OCI-LY7 (cell line): ENCODE measurements around the gene LGR6. TPM values are rescaled to one million over a fixed set of nuclear protein-coding genes. Genes with fewer than 3 reads are reported as not detected.

Experiments used
- BruUV-seq: library from RNA; stranded (reverse); fragments of 400-500 nt; replicated peaks from 2 replicates; lab custom pipeline; 2021; lab: Mats Ljungman, UMichigan
- CTCF ChIA-PET: fragments of 300-600 bp; sonication (Branson Sonifier 250); formaldehyde crosslinking; loops from one replicate; lab custom pipeline; 2022; ENCODE audit warnings: antibody characterized with exemption; ENCODE audit not compliant: unreplicated experiment; lab: Charles Lee
- POLR2A ChIA-PET: fragments of 300-600 bp; sonication (Branson Sonifier 250); formaldehyde crosslinking; loops from one replicate; lab custom pipeline; 2022; ENCODE audit warnings: antibody characterized with exemption; lab: Charles Lee
- DNase-seq: peaks from one replicate; pipeline ENCODE4 v3.0.0-alpha.2; 2015; ENCODE audit warnings: low spot score
- H2AFZ ChIP-seq: fragments of 200-600 bp; sonication (generic), shearing (Covaris generic); 2 replicates; pipeline ENCODE4 v1.6.1; 2014; ENCODE audit warnings: mild to moderate bottlenecking, antibody characterized with exemption, low read length, moderate library complexity
- H3K27ac ChIP-seq: fragments of 200-600 bp; sonication (generic); 2 replicates; pipeline ENCODE4 v1.5.1; 2014; ENCODE audit warnings: mixed run types, low read depth, mild to moderate bottlenecking, moderate library complexity, low read length, inconsistent platforms; ENCODE audit not compliant: poor library complexity, severe bottlenecking
- H3K36me3 ChIP-seq: fragments of 200-600 bp; sonication (generic); 2 replicates; pipeline ENCODE4 v1.6.1; 2014; ENCODE audit warnings: mild to moderate bottlenecking, antibody characterized with exemption, low read length, moderate library complexity, mixed read lengths; ENCODE audit not compliant: insufficient read depth
- H3K4me1 ChIP-seq: fragments of 200-600 bp; sonication (generic); 2 replicates; pipeline ENCODE4 v1.5.1; 2014; ENCODE audit warnings: mild to moderate bottlenecking, low read length; ENCODE audit not compliant: insufficient read depth, poor library complexity, severe bottlenecking
- H3K4me2 ChIP-seq: fragments of 200-600 bp; sonication (generic); 2 replicates; pipeline ENCODE4 v1.6.1; 2014; ENCODE audit warnings: mild to moderate bottlenecking, low read length
- H3K4me3 ChIP-seq: fragments of 200-600 bp; sonication (generic); 2 replicates; pipeline ENCODE4 v1.5.1; 2014; ENCODE audit warnings: mild to moderate bottlenecking, low read depth, low read length; ENCODE audit not compliant: poor library complexity, severe bottlenecking
- H3K79me2 ChIP-seq: fragments of 200-600 bp; sonication (generic); 2 replicates; pipeline ENCODE4 v1.6.1; 2016; ENCODE audit warnings: low read depth, mild to moderate bottlenecking, low read length, moderate library complexity, mixed read lengths; ENCODE audit not compliant: insufficient read depth
- H3K9me2 ChIP-seq: fragments of 200-600 bp; sonication (generic); 2 replicates; pipeline ENCODE4 v1.6.1; 2016; ENCODE audit warnings: mild to moderate bottlenecking, low read length, mixed read lengths; ENCODE audit not compliant: insufficient read depth
- H3K9me3 ChIP-seq: fragments of 200-600 bp; sonication (generic); 2 replicates; pipeline ENCODE4 v1.6.1; 2014; ENCODE audit warnings: mild to moderate bottlenecking, mixed run types, low read length, mixed read lengths
- H4K20me1 ChIP-seq: fragments of 200-600 bp; sonication (generic); 2 replicates; pipeline ENCODE4 v1.6.1; 2014; ENCODE audit warnings: mild to moderate bottlenecking, antibody characterized with exemption, low read length, moderate library complexity, mixed read lengths; ENCODE audit not compliant: insufficient read depth
- EZH2phosphoT487 ChIP-seq: fragments of 200-600 bp; sonication (generic); IDR thresholded peaks from 2 replicates; pipeline ENCODE4 v1.6.1; 2018; ENCODE audit warnings: low read depth, borderline replicate concordance, mild to moderate bottlenecking, mixed run types, antibody characterized with exemption, low read length, moderate library complexity, mixed read lengths
- intact Hi-C: fragments of 100-400 bp; cut with micrococcal nuclease; formaldehyde crosslinking; loops from one replicate; pipeline ENCODE4 v1.10.0; 2022; ENCODE audit not compliant: unreplicated experiment
- total RNA-seq, 2 experiments: library from RNA; depleted of rRNA in 1 of 2; stranded (reverse); fragments of >200 nt in 1 of 2; shearing (Covaris generic) in 1 of 2; gene quantifications; 2 replicates each; pipeline ENCODE4 v1.2.3, GENCODE V29; 2014 to 2022
- TF ChIP-seq, protein P1 (sequence below): fragments of 200-600 bp; sonication (generic); conservative IDR thresholded peaks from 2 replicates; pipeline ENCODE4 v1.5.1; 2014; ENCODE audit warnings: mild to moderate bottlenecking, antibody characterized with exemption, low read length, moderate library complexity, mixed read lengths

The LGR6 gene
- total RNA-seq, 2 experiments from 2014 or later = not detected

DNA sequence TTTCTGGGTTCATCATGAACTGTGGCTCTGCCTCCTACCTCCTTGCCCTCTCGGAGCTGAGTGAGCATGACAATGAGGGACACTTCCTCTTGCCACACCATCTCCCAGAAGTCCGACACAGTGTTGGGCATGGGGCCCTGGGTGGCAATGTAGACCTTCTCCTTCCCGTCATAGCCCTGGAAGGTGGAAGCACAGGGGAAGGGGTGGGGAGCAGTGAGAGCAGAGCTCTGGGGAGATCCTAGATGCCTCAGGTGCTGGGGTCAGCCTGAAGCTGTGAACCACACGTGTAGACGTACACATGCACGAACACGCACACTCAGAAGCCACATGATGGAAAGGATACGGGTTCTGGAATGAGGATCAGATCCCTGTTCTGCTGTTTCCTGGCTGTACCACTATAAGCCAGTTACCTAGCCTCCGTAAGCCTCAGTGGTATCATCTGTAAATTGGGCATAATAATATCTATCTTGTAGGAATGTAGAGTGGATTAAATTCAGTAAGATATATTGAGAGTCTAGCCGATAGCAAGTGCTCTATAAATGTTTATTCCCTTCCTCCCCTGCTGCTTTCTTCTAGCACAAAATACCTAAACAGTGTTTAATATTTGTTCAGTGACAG is 39.3 kb upstream of the LGR6 start:
- POLR2A ChIA-PET = interaction anchor here (0.5 to 1.7 kb wide), 3 partner anchors 8 to 38 kb away, joined by 3 to 6 read pairs (median 3); no protein-coding TSS in a partner anchor
- Histone ChIP-seq H3K4me2 (peak overlapping the region; percentile 10; the same call in 1 of the 2 replicates), H4K20me1 (no peaks in the 10 kb centered on the region), H3K27ac (no peak overlapping the region), H2AFZ (no peak overlapping the region), H3K9me3 (no peaks in the 10 kb centered on the region), H3K4me3 (no peak overlapping the region), H3K9me2 (no peaks in the 10 kb centered on the region), H3K4me1 (peaks cover 45% of the 10 kb centered on the region), H3K36me3 (peaks cover 86% of the 10 kb centered on the region), H3K79me2 (peaks cover 18% of the 10 kb centered on the region; the same call in 1 of the 2 replicates)
- no peak for DNase-seq
- intact Hi-C loops = no loop called here
- no peak for TF ChIP-seq EZH2phosphoT487
- TF ChIP-seq, protein P1, sequence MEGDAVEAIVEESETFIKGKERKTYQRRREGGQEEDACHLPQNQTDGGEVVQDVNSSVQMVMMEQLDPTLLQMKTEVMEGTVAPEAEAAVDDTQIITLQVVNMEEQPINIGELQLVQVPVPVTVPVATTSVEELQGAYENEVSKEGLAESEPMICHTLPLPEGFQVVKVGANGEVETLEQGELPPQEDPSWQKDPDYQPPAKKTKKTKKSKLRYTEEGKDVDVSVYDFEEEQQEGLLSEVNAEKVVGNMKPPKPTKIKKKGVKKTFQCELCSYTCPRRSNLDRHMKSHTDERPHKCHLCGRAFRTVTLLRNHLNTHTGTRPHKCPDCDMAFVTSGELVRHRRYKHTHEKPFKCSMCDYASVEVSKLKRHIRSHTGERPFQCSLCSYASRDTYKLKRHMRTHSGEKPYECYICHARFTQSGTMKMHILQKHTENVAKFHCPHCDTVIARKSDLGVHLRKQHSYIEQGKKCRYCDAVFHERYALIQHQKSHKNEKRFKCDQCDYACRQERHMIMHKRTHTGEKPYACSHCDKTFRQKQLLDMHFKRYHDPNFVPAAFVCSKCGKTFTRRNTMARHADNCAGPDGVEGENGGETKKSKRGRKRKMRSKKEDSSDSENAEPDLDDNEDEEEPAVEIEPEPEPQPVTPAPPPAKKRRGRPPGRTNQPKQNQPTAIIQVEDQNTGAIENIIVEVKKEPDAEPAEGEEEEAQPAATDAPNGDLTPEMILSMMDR = no peak
- CTCF ChIA-PET = interaction anchor here (0.8 to 2.3 kb wide), 5 partner anchors 9 to 36 kb away, joined by 4 to 7 read pairs (median 7); no protein-coding TSS in a partner anchor
- no TSS peak for BruUV-seq

DNA sequence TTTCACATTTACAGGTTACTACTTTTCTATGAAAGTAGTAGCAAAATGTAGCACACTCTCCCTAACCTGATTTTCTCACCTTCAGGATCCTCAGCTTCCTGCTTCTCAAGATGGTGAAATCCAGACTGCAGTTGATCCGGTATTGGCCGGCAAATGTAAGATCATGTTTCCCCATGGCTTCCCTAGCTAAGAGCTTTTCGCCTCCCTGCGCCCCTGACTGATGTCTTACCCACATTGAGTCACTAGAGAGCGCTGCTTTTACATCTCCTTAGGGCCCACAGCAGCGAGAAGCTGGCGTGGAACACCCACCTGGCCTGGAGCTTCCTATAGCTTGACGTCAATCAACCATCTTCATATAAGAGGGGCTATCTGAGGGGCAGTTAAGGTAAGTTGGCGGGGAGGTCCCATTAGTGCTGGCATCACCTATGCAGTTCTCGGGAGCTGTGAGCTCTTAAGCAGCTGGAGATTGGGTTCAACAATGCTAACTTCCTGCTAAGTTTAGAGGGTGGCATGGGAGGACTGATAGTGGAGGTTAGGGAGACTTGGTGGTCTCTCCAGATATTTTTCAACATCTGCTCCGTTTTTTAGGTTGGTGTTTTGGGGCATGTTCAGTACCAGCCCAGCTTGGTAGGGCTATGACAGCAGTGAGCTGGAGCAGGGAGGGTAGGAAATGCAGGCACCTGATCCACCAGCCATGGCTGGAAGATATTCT is 38.7 kb upstream of the LGR6 start:
- Histone ChIP-seq H2AFZ (no peak overlapping the region), H3K9me3 (no peaks in the 10 kb centered on the region), H3K4me2 (peak overlapping the region; percentile 10; the same call in 1 of the 2 replicates), H3K4me3 (no peak overlapping the region), H3K27ac (peak overlapping the region; percentile 21), H3K4me1 (peaks cover 52% of the 10 kb centered on the region), H3K79me2 (peaks cover 22% of the 10 kb centered on the region; the same call in 1 of the 2 replicates), H3K36me3 (peaks cover 80% of the 10 kb centered on the region), H4K20me1 (no peaks in the 10 kb centered on the region), H3K9me2 (no peaks in the 10 kb centered on the region)
- intact Hi-C loops = no loop called here
- BruUV-seq = no TSS peak
- CTCF ChIA-PET = interaction anchor here (0.8 to 2.3 kb wide), 7 partner anchors 8 to 35 kb away, joined by 3 to 7 read pairs (median 6); partner anchors contain the start of gene ARL8A
- peak; percentile 75 for DNase-seq
- POLR2A ChIA-PET = interaction anchor here (0.5 to 1.7 kb wide), 6 partner anchors 9 to 827 kb away, joined by 3 to 7 read pairs (median 4); no protein-coding TSS in a partner anchor
- TF ChIP-seq, protein P1 = peak; percentile 88
- no peak for TF ChIP-seq EZH2phosphoT487
